Activated CD4-positive, alpha-beta T cell treated with anti-CD3 and anti-CD28 coated beads for 36 hours (primary cell): ENCODE measurements around the gene RECQL5. TPM values are rescaled to one million over a fixed set of nuclear protein-coding genes. Genes with fewer than 3 reads are reported as not detected.

Experiments used
- ATAC-seq: fragments of 200-7000 bp; cut with Tn5 transposase; one replicate; pipeline ENCODE4 v1.10.0; 2021; ENCODE audit warnings: mild to moderate bottlenecking, moderate library complexity
- CTCF ChIA-PET: fragments of 350-600 bp; sonication (Branson Sonifier 250); formaldehyde crosslinking; loops from one replicate; lab custom pipeline; 2021; ENCODE audit warnings: antibody characterized with exemption; lab: Charles Lee
- POLR2A ChIA-PET: fragments of 350-600 bp; sonication (Branson Sonifier 250); formaldehyde crosslinking; loops from one replicate; lab custom pipeline; 2021; ENCODE audit warnings: antibody characterized with exemption, inconsistent platforms; lab: Charles Lee
- DNase-seq: peaks from one replicate; pipeline ENCODE4 v3.0.0-alpha.2; 2020
- H3K27ac Mint-ChIP-seq: one replicate; pipeline ENCODE4 v1.8.0; 2021; ENCODE audit warnings: mixed read lengths
- H3K27me3 Mint-ChIP-seq: one replicate; pipeline ENCODE4 v1.8.0; 2021; ENCODE audit warnings: mixed read lengths
- H3K36me3 Mint-ChIP-seq: one replicate; pipeline ENCODE4 v1.8.0; 2021; ENCODE audit warnings: low read depth, mixed read lengths
- H3K4me1 Mint-ChIP-seq: one replicate; pipeline ENCODE4 v1.8.0; 2021; ENCODE audit warnings: mixed read lengths
- H3K4me3 Mint-ChIP-seq: one replicate; pipeline ENCODE4 v1.8.0; 2021; ENCODE audit warnings: mild to moderate bottlenecking, moderate library complexity, mixed read lengths
- H3K9me3 Mint-ChIP-seq: one replicate; pipeline ENCODE4 v1.8.0; 2021; ENCODE audit warnings: low read depth, mixed read lengths
- intact Hi-C, 2 experiments: fragments of 100-400 bp; cut with DNase I in 1 of 2; cut with micrococcal nuclease in 1 of 2; formaldehyde crosslinking; loops; one replicate each; pipeline versions ENCODE4 v1.14.2 to v1.15.1; 2022 to 2024; cut with DNase I, micrococcal nuclease
- total RNA-seq, 2 experiments: library from RNA; stranded (reverse); gene quantifications; one replicate each; pipeline ENCODE4 v1.2.3, GENCODE V29; 2021

Gene RECQL5
- total RNA-seq, 2 experiments from 2014 or later = 36.4 to 40.5 TPM

DNA sequence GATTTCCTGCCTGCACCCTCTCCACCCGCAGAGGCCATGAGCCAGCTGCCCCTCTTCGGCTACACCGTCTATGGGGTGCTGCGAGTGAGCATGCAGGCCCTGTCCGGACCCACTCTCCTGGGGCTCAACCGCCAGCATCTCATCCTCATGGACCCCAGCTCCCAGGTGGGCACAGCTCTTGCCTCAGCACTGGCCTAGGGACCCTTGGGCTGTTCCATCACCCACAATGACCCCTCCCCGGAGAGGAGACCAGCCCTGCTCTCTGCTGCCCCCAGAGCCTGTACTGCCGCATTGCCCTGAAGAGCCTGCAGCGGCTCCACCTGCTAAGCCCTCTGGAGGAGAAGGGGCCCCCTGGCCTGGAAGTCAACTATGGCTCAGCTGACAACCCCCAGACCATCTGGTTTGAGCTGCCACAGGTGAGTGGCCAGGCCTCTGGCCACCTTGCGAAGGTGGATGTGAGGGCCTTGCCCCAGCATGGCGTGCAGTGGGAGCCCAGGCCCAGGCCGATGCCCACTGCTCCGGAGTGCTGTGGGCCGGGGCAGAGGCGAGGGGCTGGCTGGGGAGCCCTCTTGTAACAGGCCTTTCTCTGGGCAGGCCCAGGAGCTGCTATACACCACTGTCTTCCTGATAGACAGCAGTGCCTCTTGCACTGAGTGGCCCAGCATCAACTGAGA is 41.0 kb downstream of the RECQL5 start:
- ATAC-seq = peak; percentile 78

DNA sequence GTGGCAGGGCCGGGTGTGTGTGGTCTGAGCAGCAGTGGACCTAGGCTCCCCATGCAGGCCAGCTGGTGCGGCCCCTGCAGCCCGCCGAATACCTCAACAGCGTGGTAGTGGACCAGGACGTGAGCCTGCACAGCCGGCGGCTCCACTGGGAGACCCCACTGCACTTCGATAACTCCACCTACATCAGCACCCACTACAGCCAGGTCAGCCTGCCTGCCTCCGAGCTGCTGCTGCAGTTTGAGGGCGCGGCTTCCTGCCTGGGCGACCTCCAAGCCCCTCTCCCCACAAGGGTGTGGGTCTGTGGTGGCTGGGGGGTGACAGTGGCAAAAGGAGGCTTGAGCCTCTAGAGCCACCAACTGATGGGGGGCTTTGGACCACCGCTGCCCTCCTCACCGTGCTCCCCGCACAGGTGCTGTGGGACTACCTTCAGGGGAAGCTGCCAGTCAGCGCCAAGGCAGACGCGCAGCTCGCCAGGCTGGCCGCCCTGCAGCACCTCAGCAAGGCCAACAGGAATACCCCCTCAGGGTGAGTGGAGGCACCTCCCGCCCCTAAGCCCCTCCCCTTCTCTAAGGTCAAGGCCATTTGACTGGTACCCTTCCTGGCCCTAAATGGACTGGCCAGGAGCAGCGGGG is 42.1 kb downstream of the RECQL5 start:
- no peak overlapping the region for H3K4me3 Mint-ChIP-seq
- H3K9me3 Mint-ChIP-seq = no peaks in the 10 kb centered on the region
- no peaks in the 10 kb centered on the region for H3K4me1 Mint-ChIP-seq
- H3K27ac Mint-ChIP-seq = no peak overlapping the region
- intact Hi-C loops = no loop called here
- ChIA-PET CTCF (interaction anchor here (0.6 to 1.8 kb wide), 7 partner anchors 23 to 236 kb away, joined by 3 to 6 read pairs (median 4); no protein-coding TSS in a partner anchor), POLR2A (no interaction called here)
- no peaks in the 10 kb centered on the region for H3K36me3 Mint-ChIP-seq
- no peak for DNase-seq
- no peak for ATAC-seq
- no peaks in the 10 kb centered on the region for H3K27me3 Mint-ChIP-seq

More for the DNA sequence above, 41.0 kb downstream of the RECQL5 start:
- CTCF ChIA-PET = interaction anchor here (0.7 to 1.6 kb wide), 5 partner anchors 25 to 123 kb away, joined by 3 to 6 read pairs (median 4); no protein-coding TSS in a partner anchor
- peak; percentile 51 for DNase-seq
- Mint-ChIP-seq H3K27me3 (no peaks in the 10 kb centered on the region), H3K27ac (no peak overlapping the region), H3K36me3 (no peaks in the 10 kb centered on the region), H3K4me1 (no peaks in the 10 kb centered on the region), H3K9me3 (no peaks in the 10 kb centered on the region), H3K4me3 (no peak overlapping the region)
- POLR2A ChIA-PET = interaction anchor here (0.5 to 0.6 kb wide), 2 partner anchors 204 to 224 kb away, joined by 3 to 6 read pairs; no protein-coding TSS in a partner anchor
- intact Hi-C loops = no loop called here

DNA sequence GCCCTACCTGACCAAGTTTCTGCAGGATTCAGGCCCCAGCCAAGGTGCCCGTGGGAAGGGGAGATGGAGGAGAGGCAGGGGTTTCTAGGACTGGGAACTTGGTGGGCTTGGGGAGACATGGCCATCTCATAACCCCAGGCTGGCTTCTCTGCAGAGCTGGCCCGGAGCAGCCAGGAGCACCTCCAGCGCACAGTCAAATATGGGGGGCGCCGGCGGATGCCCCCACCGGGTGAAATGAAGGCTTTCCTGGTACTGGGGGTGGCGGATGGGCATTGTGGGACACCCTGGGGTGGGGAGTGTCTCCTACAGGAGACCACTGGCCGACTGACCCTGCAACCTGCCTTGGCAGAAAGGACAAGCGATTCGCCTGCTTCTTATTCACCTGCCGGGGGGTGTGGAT is 42.9 kb downstream of the RECQL5 start:
- no peaks in the 10 kb centered on the region for H3K36me3 Mint-ChIP-seq
- no peak for ATAC-seq
- H3K27ac Mint-ChIP-seq = no peak overlapping the region
- DNase-seq = no peak
- ChIA-PET CTCF (interaction anchor here (0.6 to 1.8 kb wide), 4 partner anchors 9 to 237 kb away, joined by 3 to 9 read pairs (median 4); partner anchors contain the start of gene SMIM5), POLR2A (no interaction called here)
- no peak overlapping the region for H3K4me3 Mint-ChIP-seq
- no peaks in the 10 kb centered on the region for H3K9me3 Mint-ChIP-seq
- intact Hi-C loops = no loop called here
- no peaks in the 10 kb centered on the region for H3K4me1 Mint-ChIP-seq
- H3K27me3 Mint-ChIP-seq = no peaks in the 10 kb centered on the region

DNA sequence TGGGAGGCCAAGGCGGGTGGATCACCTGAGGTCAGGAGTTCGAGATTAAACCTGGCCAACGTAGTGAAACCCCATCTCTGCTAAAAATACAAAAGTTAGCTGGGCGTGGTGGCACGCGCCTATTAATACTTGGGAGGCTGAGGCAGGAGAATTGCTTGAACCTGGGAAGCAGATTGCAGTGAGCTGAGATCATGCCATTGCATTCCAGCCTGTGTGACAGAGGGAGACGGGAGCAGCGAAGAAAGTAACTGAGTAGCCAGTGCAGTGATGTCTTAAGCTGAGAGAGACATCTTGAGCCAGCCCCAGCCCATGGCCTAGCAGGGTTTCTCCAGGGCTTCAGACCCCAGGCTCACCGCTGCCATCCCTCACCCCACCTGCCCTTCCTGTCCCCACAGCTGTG is 43.6 kb downstream of the RECQL5 start:
- POLR2A ChIA-PET = no interaction called here
- H3K4me1 Mint-ChIP-seq = no peaks in the 10 kb centered on the region
- no peak overlapping the region for H3K4me3 Mint-ChIP-seq
- H3K9me3 Mint-ChIP-seq = no peaks in the 10 kb centered on the region
- CTCF ChIA-PET = interaction anchor here (0.6 to 1.8 kb wide), 4 partner anchors 10 to 230 kb away, joined by 4 to 9 read pairs (median 4); partner anchors contain the start of gene SMIM5
- no peak for DNase-seq
- intact Hi-C loops = no loop called here
- no peak overlapping the region for H3K27ac Mint-ChIP-seq
- H3K36me3 Mint-ChIP-seq = no peaks in the 10 kb centered on the region
- ATAC-seq = no peak
- no peaks in the 10 kb centered on the region for H3K27me3 Mint-ChIP-seq

DNA sequence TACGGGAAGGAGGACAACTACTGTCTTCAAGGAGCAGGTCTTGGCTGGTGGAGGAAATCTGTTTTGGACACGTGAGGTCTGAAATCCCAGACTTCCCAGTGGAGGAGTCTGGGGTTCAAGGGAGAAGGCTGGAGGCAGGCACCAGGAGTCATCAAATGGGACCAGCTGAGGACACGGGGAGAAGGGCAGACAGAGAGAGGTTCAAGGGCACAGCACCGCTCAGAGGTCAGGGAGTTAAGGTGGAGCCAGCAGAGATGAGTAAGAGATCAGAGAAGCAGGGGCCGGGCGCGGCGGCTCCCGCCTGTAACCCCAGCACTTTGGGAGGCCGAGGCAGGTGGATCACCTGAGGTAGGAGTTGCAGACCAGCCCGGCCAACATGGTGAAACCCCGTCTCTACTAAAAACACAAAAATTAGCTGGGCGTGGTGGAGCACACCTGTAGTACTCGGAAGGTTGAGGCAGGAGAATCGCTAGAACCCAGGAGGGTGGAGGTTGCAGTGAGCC is 44.1 kb downstream of the RECQL5 start:
- ChIA-PET POLR2A (no interaction called here), CTCF (interaction anchor here (0.6 to 1.8 kb wide), 3 partner anchors 11 to 126 kb away, joined by 3 to 9 read pairs (median 5); partner anchors contain the start of gene SMIM5)
- Mint-ChIP-seq H3K27me3 (no peaks in the 10 kb centered on the region), H3K36me3 (no peaks in the 10 kb centered on the region), H3K9me3 (no peaks in the 10 kb centered on the region), H3K27ac (no peak overlapping the region), H3K4me1 (no peaks in the 10 kb centered on the region), H3K4me3 (no peak overlapping the region)
- DNase-seq (no peak), ATAC-seq (no peak)
- intact Hi-C loops = no loop called here

DNA sequence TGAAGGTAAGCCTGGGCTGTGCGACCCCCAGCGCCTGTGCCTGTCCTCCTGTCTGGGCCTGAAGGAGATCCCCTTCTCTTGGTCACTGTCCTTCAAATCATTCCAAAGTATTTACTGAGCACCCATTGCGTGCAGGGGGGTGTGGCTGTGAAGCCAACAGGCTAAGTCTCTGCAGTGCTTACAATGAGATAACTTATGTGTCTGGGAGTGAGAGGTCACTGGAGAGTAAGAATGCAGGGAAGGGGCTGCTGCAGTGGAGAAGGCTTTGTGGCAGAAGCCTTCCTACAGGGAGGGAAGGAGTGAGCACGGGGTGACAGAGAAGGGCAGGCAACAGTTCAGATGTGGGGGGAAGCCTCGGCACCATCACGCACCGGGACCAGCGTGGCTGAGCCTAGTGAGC is 44.9 kb downstream of the RECQL5 start:
- POLR2A ChIA-PET = no interaction called here
- no peak for DNase-seq
- intact Hi-C loops = no loop called here
- no peak for ATAC-seq
- no peaks in the 10 kb centered on the region for H3K4me1 Mint-ChIP-seq
- H3K27me3 Mint-ChIP-seq = no peaks in the 10 kb centered on the region
- H3K9me3 Mint-ChIP-seq = no peaks in the 10 kb centered on the region
- no peak overlapping the region for H3K27ac Mint-ChIP-seq
- no peak overlapping the region for H3K4me3 Mint-ChIP-seq
- H3K36me3 Mint-ChIP-seq = no peaks in the 10 kb centered on the region
- CTCF ChIA-PET = interaction anchor here (0.6 to 1.1 kb wide), 3 partner anchors 20 to 132 kb away, joined by 3 read pairs; no protein-coding TSS in a partner anchor

DNA sequence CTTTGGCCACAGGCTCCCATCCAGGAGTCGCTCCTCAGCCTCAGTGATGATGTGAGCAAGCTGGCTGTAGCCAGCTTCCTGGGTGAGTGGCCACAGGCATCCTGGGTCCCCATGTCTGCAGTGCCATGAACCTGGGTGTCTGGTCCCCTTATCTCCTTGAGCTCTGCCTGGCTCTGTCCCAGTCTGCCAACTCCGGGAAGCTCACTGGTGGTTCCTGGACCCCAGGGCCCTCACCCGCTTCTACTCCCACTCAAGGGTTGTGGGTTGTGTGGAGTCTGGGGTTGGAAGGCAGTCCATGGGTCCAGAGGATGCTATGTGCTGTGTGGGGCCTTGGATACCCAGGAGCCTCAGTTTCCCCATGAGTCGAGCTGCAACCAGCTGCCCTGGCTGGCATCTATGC is 45.5 kb downstream of the RECQL5 start:
- no peak overlapping the region for H3K27ac Mint-ChIP-seq

DNA sequence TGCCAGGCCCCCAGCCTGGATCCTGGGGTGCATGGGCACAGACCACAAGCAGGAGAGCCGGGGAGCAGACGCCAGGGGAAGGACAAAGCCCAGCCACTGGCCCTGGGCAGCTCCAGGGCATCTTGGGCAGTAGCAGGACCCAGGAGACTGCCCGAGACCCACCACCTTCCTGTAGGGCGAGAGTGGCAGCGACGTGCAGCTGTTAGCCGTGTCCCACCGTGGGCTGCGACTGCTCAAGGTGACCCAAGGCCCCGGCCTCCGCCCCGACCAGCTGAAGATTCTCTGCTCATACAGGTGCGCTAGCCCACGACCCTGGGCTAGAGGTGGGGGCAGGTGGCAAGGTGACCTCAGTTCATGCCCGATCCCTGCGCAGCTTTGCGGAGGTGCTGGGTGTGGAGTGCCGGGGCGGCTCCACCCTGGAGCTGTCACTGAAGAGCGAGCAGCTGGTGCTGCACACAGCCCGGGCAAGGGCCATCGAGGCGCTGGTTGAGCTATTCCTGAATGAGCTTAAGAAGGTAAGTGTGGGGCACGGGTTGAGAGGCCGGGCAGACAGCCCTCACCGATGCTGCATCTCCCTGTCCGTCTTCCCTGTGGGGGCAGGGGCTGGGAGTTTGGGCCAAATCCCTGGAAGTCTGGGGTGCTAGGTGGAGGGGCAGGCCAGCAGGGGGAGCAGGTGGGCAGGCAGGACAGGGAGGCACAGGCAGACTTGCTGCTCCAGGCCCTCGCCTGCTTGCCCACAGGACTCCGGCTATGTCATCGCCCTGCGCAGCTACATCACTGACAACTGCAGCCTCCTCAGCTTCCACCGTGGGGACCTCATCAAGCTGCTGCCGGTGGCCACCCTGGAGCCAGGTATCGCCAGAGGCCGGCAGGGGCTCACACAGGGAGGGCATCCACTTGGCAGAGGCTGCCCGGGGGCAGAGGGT is 47.2 kb downstream of the RECQL5 start:
- H3K9me3 Mint-ChIP-seq = no peaks in the 10 kb centered on the region
- POLR2A ChIA-PET = no interaction called here
- DNase-seq (peak; percentile 65), ATAC-seq (no peak)
- H3K4me3 Mint-ChIP-seq = no peak overlapping the region
- no peaks in the 10 kb centered on the region for H3K27me3 Mint-ChIP-seq
- H3K4me1 Mint-ChIP-seq = no peaks in the 10 kb centered on the region
- CTCF ChIA-PET = interaction anchor here (1.5 kb wide), 1 partner anchor 13 kb away, joined by 3 read pairs; no protein-coding TSS in a partner anchor
- H3K27ac Mint-ChIP-seq = no peak overlapping the region
- intact Hi-C loops = no loop called here
- no peaks in the 10 kb centered on the region for H3K36me3 Mint-ChIP-seq

More for the DNA sequence above, 45.5 kb downstream of the RECQL5 start:
- no peaks in the 10 kb centered on the region for H3K4me1 Mint-ChIP-seq
- ChIA-PET CTCF (interaction anchor here (0.6 to 1.2 kb wide), 5 partner anchors 21 to 290 kb away, joined by 3 to 4 read pairs (median 3); no protein-coding TSS in a partner anchor), POLR2A (no interaction called here)
- ATAC-seq = no peak
- H3K36me3 Mint-ChIP-seq = no peaks in the 10 kb centered on the region
- intact Hi-C loops = no loop called here
- DNase-seq = no peak
- no peaks in the 10 kb centered on the region for H3K27me3 Mint-ChIP-seq
- H3K9me3 Mint-ChIP-seq = no peaks in the 10 kb centered on the region
- no peak overlapping the region for H3K4me3 Mint-ChIP-seq

DNA sequence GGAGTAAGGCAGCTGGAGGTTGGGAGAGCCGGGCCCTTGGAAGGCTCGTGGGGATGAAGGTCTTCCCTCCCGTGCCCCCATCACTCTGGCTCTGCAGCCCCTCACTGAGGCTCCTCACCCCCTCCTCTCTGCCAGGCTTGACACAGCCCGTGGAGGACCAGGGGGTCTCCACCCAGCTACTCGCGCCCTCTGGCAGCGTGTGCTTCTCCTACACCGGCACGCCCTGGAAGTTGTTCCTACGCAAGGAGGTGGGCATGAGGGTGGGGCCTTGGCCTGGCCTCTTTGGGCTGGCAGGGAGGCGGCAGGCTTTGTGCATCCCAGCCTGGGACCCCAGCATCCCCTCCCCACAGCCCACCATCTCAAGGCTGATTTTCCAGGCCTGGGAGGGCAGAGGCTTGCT is 49.3 kb downstream of the RECQL5 start:
- H3K4me3 Mint-ChIP-seq = no peak overlapping the region
- no peak overlapping the region for H3K27ac Mint-ChIP-seq
- no peak for DNase-seq
- no peaks in the 10 kb centered on the region for H3K27me3 Mint-ChIP-seq
- H3K36me3 Mint-ChIP-seq = no peaks in the 10 kb centered on the region
- ATAC-seq = no peak
- intact Hi-C loops = no loop called here
- ChIA-PET CTCF (interaction anchor here (1.0 kb wide), 1 partner anchor 16 kb away, joined by 4 read pairs; no protein-coding TSS in a partner anchor), POLR2A (no interaction called here)
- H3K9me3 Mint-ChIP-seq = no peaks in the 10 kb centered on the region
- no peaks in the 10 kb centered on the region for H3K4me1 Mint-ChIP-seq

DNA sequence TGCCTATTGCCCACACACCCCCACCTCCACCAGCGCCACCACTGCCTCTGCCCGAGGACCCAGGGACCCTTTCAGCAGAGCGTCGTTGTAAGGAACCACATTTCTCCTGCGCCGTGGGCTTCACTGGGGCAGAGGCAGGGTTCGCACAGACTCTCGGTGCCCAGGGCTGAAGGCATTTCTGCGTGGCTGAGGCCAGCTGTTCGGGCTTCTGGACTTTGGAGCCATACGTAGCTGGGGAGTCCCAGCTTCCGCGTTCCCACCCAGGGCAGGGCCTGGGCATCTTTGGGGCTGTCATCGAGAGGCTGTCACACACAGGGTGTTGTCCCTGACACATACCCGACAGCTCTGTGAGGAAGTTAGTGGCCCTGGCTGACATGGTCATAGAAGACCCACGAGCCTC is 49.7 kb downstream of the RECQL5 start:
- Mint-ChIP-seq H3K27ac (no peak overlapping the region), H3K27me3 (no peaks in the 10 kb centered on the region), H3K4me3 (no peak overlapping the region), H3K36me3 (no peaks in the 10 kb centered on the region), H3K4me1 (no peaks in the 10 kb centered on the region), H3K9me3 (no peaks in the 10 kb centered on the region)
- intact Hi-C loops = no loop called here
- ATAC-seq = no peak
- ChIA-PET CTCF (interaction anchor here (0.7 to 1.1 kb wide), 3 partner anchors 15 to 232 kb away, joined by 3 to 4 read pairs (median 4); partner anchors contain the start of gene SMIM5), POLR2A (no interaction called here)
- no peak for DNase-seq
